Right atrium auricular region (tissue), 2 donors: Measurements from ENCODE around the gene CUL1. TPM values are rescaled to one million over a fixed set of nuclear protein-coding genes. Genes with fewer than 3 reads are reported as not detected.

ENCODE experiments used
- DNase-seq: peaks from one replicate; pipeline ENCODE4 v3.0.0-alpha.2; 2019; ENCODE audit warnings: low spot score
- H3K27ac ChIP-seq, 2 donors: fragments of 200-600 bp; sonication (generic); 1 replicate in 1 of 2; 2 replicates in 1 of 2; pipeline ENCODE4 v1.5.1; 2016 to 2019
- H3K27me3 ChIP-seq, 2 donors: fragments of 200-600 bp; sonication (generic); one replicate each; pipeline versions ENCODE4 v1.5.1 to v1.6.0; 2017 to 2019
- H3K36me3 ChIP-seq: fragments of 200-600 bp; sonication (generic); one replicate; pipeline ENCODE4 v1.5.1; 2016
- H3K4me1 ChIP-seq, 2 donors: fragments of 200-600 bp; sonication (generic); one replicate each; pipeline versions ENCODE4 v1.5.1 to v1.6.0; 2017 to 2019
- H3K4me3 ChIP-seq, 2 donors: fragments of 200-600 bp; sonication (generic); 1 replicate in 1 of 2; 2 replicates in 1 of 2; pipeline ENCODE4 v1.5.1; 2017 to 2019; ENCODE audit warnings: mild to moderate bottlenecking in 1 of 2, moderate library complexity in 1 of 2
- H3K9me3 ChIP-seq, 2 donors: fragments of 200-600 bp; sonication (generic); one replicate each; pipeline ENCODE4 v1.5.1; 2019
- CTCF ChIP-seq, 2 donors: fragments of 200-600 bp; sonication (generic); IDR thresholded peaks; one replicate each; pipeline ENCODE4 v1.5.1; 2019; ENCODE audit warnings: antibody characterized with exemption in 2 of 2
- total RNA-seq, 2 donors: library from RNA; depleted of rRNA; stranded (reverse); fragments of >200 nt; gene quantifications; one replicate each; pipeline ENCODE4 v1.1.0, GENCODE V29; 2016

Gene CUL1
- total RNA-seq, 2 donors from 2014 or later: 40.2 to 46.7 TPM

DNA sequence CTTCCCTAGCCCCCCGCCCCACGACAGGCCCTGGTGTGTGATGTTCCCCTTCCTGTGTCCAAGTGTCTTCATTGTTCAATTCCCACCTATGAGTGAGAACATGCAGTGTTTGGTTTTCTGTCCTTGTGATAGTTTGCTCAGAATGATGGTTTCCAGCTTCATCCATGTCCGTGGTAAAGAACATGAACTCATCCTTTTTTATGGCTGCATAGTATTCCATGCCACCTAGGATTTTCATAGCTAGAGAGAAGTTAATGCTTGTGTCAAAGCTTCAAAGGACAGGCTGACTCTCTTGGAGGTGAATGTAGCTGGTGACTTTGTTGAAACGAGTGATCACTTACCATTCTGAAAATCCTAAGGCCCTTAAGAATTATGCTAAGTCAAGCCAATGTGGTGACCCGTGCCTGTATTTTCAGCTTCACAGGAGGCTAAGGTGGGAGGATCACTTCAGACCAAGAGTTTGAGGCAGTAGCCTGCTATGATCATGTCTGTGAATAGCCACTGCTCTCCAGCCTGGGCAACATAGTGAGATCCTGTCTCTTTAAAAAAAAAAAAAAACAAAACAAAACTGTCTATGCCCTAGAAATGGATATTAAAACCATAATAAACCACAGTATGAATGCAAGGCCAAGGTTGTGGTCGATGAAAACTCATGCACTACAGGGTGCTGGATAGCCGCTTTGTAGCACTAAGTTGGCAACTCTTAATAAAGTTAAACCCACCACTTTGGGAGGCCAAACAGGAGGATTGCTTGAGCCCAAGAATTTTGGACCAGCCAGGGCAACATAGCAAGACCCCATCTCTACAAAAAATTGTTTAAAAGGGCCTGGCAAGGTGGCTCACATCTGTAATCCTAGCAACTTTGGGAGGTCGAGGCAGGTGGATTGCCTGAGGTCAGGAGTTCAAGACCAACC is 52.0 kb downstream of the CUL1 start:
- H3K9me3 ChIP-seq: no peaks in the 10 kb centered on the region
- no peak overlapping the region for H3K4me3 ChIP-seq
- no peak overlapping the region for H3K27ac ChIP-seq
- H3K36me3 ChIP-seq: peaks cover 5% of the 10 kb centered on the region
- DNase-seq: no peak
- no peak for TF ChIP-seq CTCF (IDR thresholded peaks at IDR 0.05)
- no peaks in the 10 kb centered on the region for H3K4me1 ChIP-seq
- no peaks in the 10 kb centered on the region for H3K27me3 ChIP-seq

DNA sequence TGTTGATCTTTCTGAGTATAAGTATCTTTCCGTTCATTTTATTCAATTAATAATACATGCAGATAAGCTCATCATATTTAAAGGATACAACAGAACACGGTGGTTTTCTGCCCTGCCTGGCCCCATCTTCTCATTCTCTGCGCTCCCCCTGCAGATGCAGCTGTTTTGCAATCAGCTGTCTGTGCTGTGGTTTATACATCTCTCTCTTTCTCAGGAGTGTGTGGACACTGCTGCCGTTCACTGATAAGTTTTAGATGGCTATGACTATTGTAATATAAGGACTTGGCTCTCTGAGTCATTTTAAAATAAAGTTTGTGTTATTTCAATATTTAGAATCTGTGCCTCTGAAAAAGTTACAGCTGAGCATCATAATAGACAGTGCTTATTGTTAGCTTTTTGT is 54.5 kb downstream of the CUL1 start:
- Histone ChIP-seq H3K27ac (no peak overlapping the region), H3K36me3 (peaks cover 12% of the 10 kb centered on the region), H3K4me3 (no peak overlapping the region), H3K4me1 (no peaks in the 10 kb centered on the region), H3K27me3 (no peaks in the 10 kb centered on the region), H3K9me3 (no peaks in the 10 kb centered on the region)
- TF ChIP-seq CTCF (IDR thresholded peaks at IDR 0.05): no peak
- no peak for DNase-seq

GRCh38 chr7:148754912-148755311 is 56.2 kb downstream of the CUL1 start:
- no peaks in the 10 kb centered on the region for H3K9me3 ChIP-seq
- H3K27me3 ChIP-seq: no peaks in the 10 kb centered on the region
- DNase-seq: no peak
- TF ChIP-seq CTCF (IDR thresholded peaks at IDR 0.05): no peak
- H3K4me1 ChIP-seq: no peaks in the 10 kb centered on the region
- H3K36me3 ChIP-seq: peaks cover 13% of the 10 kb centered on the region
- no peak overlapping the region for H3K27ac ChIP-seq
- H3K4me3 ChIP-seq: no peak overlapping the region

- no peak for TF ChIP-seq CTCF (IDR thresholded peaks at IDR 0.05)
- H3K36me3 ChIP-seq: peaks cover 28% of the 10 kb centered on the region
- H3K4me3 ChIP-seq: no peak overlapping the region
- no peak overlapping the region for H3K27ac ChIP-seq
- H3K4me1 ChIP-seq: no peaks in the 10 kb centered on the region
- no peak for DNase-seq
- no peaks in the 10 kb centered on the region for H3K9me3 ChIP-seq
- H3K27me3 ChIP-seq: no peaks in the 10 kb centered on the region
Observed at GRCh38 chr7:148761499-148762278, 63.0 kb downstream of the CUL1 start.

- H3K4me3 ChIP-seq: no peak overlapping the region
- no peak for DNase-seq
- H3K36me3 ChIP-seq: peaks cover 40% of the 10 kb centered on the region
Observed at GRCh38 chr7:148763622-148764021, 64.9 kb downstream of the CUL1 start.

More at GRCh38 chr7:148763622-148764021, 64.9 kb downstream of the CUL1 start:
- Histone ChIP-seq H3K9me3 (no peaks in the 10 kb centered on the region), H3K4me1 (no peaks in the 10 kb centered on the region), H3K27me3 (no peaks in the 10 kb centered on the region), H3K27ac (no peak overlapping the region)
- no peak for TF ChIP-seq CTCF (IDR thresholded peaks at IDR 0.05)
